ENCODE results near the gene THSD1. TPM values are rescaled to one million over a fixed set of nuclear protein-coding genes. Genes with fewer than 3 reads are reported as not detected.

THSD1 gene
- total RNA-seq, 2 donors from 2014 or later, result 6.4 to 7.2 TPM

Other genes starting within 250 kb of the THSD1 start
- gene NEK3, start 246.6 kb downstream of the THSD1 start, total RNA-seq, result 10 to 100 TPM in 1 of 2 donors, 1 to 10 TPM in 1; 9.2 to 11.9 TPM
- gene VPS36, start 44.5 kb upstream of the THSD1 start, total RNA-seq, result 10 to 100 TPM; 34.1 to 38.5 TPM
- 1 to 10 TPM; 6.0 to 8.9 TPM for gene CKAP2, start 49.3 kb upstream of the THSD1 start, total RNA-seq
- gene HNRNPA1L2, start 236.3 kb upstream of the THSD1 start, total RNA-seq, result 1 to 10 TPM; 3.6 to 4.3 TPM
- 10 to 100 TPM; 48.7 to 56.2 TPM for gene SUGT1, start 246.7 kb upstream of the THSD1 start, total RNA-seq

Measured in left cardiac atrium (tissue), 2 donors.